B cell (primary cell): Measurements from ENCODE around the gene RPS23. TPM values are rescaled to one million over a fixed set of nuclear protein-coding genes. Genes with fewer than 3 reads are reported as not detected.

Experiments
- ATAC-seq: fragments of 200-7000 bp; cut with Tn5 transposase; one replicate; pipeline ENCODE4 v1.10.0; 2021; ENCODE audit warnings: low read depth, mild to moderate bottlenecking, moderate number of reproducible peaks, moderate library complexity
- CTCF ChIA-PET: fragments of 350-600 bp; sonication (Branson Sonifier 250); formaldehyde crosslinking; loops from one replicate; lab custom pipeline; 2021; ENCODE audit warnings: antibody characterized with exemption, inconsistent platforms; lab: Charles Lee
- POLR2A ChIA-PET: fragments of 350-600 bp; sonication (Branson Sonifier 250); formaldehyde crosslinking; loops from one replicate; lab custom pipeline; 2021; ENCODE audit warnings: antibody characterized with exemption; lab: Charles Lee
- DNase-seq: peaks from one replicate; pipeline ENCODE4 v3.0.0; 2013
- H2AFZ ChIP-seq: 2 replicates; pipeline ENCODE4 v1.6.1; 2012; ENCODE audit warnings: mild to moderate bottlenecking, low read depth, low read length; ENCODE audit not compliant: insufficient read depth, poor library complexity, severe bottlenecking
- H3K27ac ChIP-seq, 2 donors: 1 replicate in 1 of 2; 2 replicates in 1 of 2; pipeline ENCODE4 v1.5.1; 2012 to 2013; ENCODE audit warnings: low read length in 2 of 2, mild to moderate bottlenecking in 2 of 2, moderate library complexity in 1 of 2
- H3K27me3 ChIP-seq, 4 experiments: fragments of 200-600 bp in 1 of 4; sonication (generic) in 1 of 4; replicated peaks in 1 of 4; 1 replicate in 2 of 4; 2 replicates in 2 of 4; pipeline versions ENCODE4 v1.6.1 to v1.7.0; 2013 to 2016; ENCODE audit warnings: low read length in 3 of 4, mild to moderate bottlenecking in 2 of 4, mixed read lengths in 1 of 4, moderate library complexity in 1 of 4; ENCODE audit not compliant: insufficient read depth in 4 of 4, control insufficient read depth in 3 of 4; ENCODE audit errors: control extremely low read depth in 1 of 4
- H3K36me3 ChIP-seq, 2 experiments: replicated peaks in 1 of 2; 1 replicate in 1 of 2; 2 replicates in 1 of 2; pipeline versions ENCODE4 v1.6.1 to v1.7.1; 2013; ENCODE audit warnings: low read length in 1 of 2; ENCODE audit not compliant: insufficient read depth in 2 of 2, control insufficient read depth in 1 of 2; ENCODE audit errors: control extremely low read depth in 1 of 2, extremely low read depth in 1 of 2
- H3K4me1 ChIP-seq, 2 donors: fragments of 200-600 bp in 1 of 2; sonication (generic) in 1 of 2; 1 replicate in 1 of 2; 2 replicates in 1 of 2; pipeline versions ENCODE4 v1.5.1 to v1.6.1; 2013 to 2017; ENCODE audit warnings: low read length in 2 of 2; ENCODE audit not compliant: control insufficient read depth in 2 of 2, insufficient read depth in 2 of 2
- H3K4me2 ChIP-seq: replicated peaks from 2 replicates; pipeline ENCODE3; 2012; ENCODE audit warnings: mild to moderate bottlenecking, low read depth, low read length; ENCODE audit not compliant: poor library complexity, severe bottlenecking
- H3K4me3 ChIP-seq, 5 experiments: fragments of 200-600 bp in 1 of 5; sonication (generic) in 1 of 5; 1 replicate in 3 of 5; 2 replicates in 2 of 5; pipeline versions ENCODE4 v1.5.1 to v1.7.0; 2011 to 2016; ENCODE audit warnings: low read length in 4 of 5, mild to moderate bottlenecking in 4 of 5, low read depth in 2 of 5, control low read depth in 1 of 5, moderate library complexity in 1 of 5; ENCODE audit not compliant: insufficient read depth in 1 of 5; ENCODE audit errors: control extremely low read depth in 1 of 5, extremely low read depth in 1 of 5
- H3K79me2 ChIP-seq: fragments of 200-600 bp; sonication (generic); one replicate; pipeline ENCODE4 v1.6.0; 2016; ENCODE audit warnings: low read length; ENCODE audit not compliant: control insufficient read depth, insufficient read depth
- H3K9ac ChIP-seq: fragments of 200-600 bp; sonication (generic); 2 replicates; pipeline ENCODE4 v1.6.1; 2017; ENCODE audit warnings: mild to moderate bottlenecking, low read length, moderate library complexity
- H3K9me3 ChIP-seq, 3 donors: one replicate each; pipeline versions ENCODE4 v1.6.1 to v1.7.1; 2013; ENCODE audit warnings: low read length in 2 of 3; ENCODE audit not compliant: control insufficient read depth in 2 of 3, insufficient read depth in 1 of 3; ENCODE audit errors: control extremely low read depth in 1 of 3
- H4K20me1 ChIP-seq: 2 replicates; pipeline ENCODE4 v1.6.0; 2012; ENCODE audit warnings: mild to moderate bottlenecking, low read length; ENCODE audit not compliant: insufficient read depth, control insufficient read depth, poor library complexity, severe bottlenecking
- H3K27ac Mint-ChIP-seq: one replicate; pipeline ENCODE4 v1.8.0; 2021; ENCODE audit warnings: mixed read lengths
- H3K27me3 Mint-ChIP-seq: one replicate; pipeline ENCODE4 v1.8.0; 2021; ENCODE audit warnings: mixed read lengths
- H3K4me1 Mint-ChIP-seq: one replicate; pipeline ENCODE4 v1.8.0; 2021; ENCODE audit warnings: mixed read lengths
- H3K4me3 Mint-ChIP-seq: one replicate; pipeline ENCODE4 v1.8.0; 2021; ENCODE audit warnings: mixed read lengths
- H3K9me3 Mint-ChIP-seq: one replicate; pipeline ENCODE4 v1.8.0; 2022; ENCODE audit warnings: mixed read lengths; ENCODE audit not compliant: insufficient read depth
- CTCF ChIP-seq: fragments of 200-600 bp; IDR thresholded peaks from one replicate; pipeline ENCODE4 v1.8.0; 2022; ENCODE audit warnings: antibody characterized with exemption, mild to moderate bottlenecking
- EZH2 ChIP-seq: IDR thresholded peaks from 2 replicates; pipeline ENCODE4 v1.6.1; 2012; ENCODE audit warnings: borderline replicate concordance, low read depth, mild to moderate bottlenecking, moderate library complexity, low read length; ENCODE audit not compliant: insufficient read depth, poor library complexity, severe bottlenecking
- WGBS: methylation state at CpG from one replicate; pipeline ENCODE4 v1.1.5; 2013; ENCODE audit warnings: missing lambda C conversion rate; ENCODE audit not compliant: insufficient coverage; 5-methylcytosine and 5-hydroxymethylcytosine counted together
- intact Hi-C: fragments of 100-400 bp; cut with micrococcal nuclease; formaldehyde crosslinking; loops from one replicate; pipeline ENCODE4 v1.10.0; 2022
- polyA plus RNA-seq: library from polyadenylated mRNA; depleted of rRNA; stranded (reverse); fragments of >200 nt; gene quantifications from 2 replicates; pipeline ENCODE4 v1.2.3, GENCODE V29; 2012
- total RNA-seq, 2 donors: library from RNA; stranded (reverse); fragments of 120-200 nt in 1 of 2; gene quantifications; 1 replicate in 1 of 2; 2 replicates in 1 of 2; pipeline versions ENCODE4 v1.2.3 to v1.2.4, GENCODE V29; 2013 to 2022

Gene RPS23
- total and polyA plus RNA-seq, 2 donors (not counting 1 experiment from before 2014, with no cell fraction given): 3,420 to 9,595 TPM

GRCh38 chr5:82314964-82315758, 37.0 kb upstream of the RPS23 start:
- no peaks in the 10 kb centered on the region for H3K4me1 ChIP-seq
- no peak overlapping the region for H2AFZ ChIP-seq
- intact Hi-C loops: no loop called here
- no peak overlapping the region for H3K4me3 ChIP-seq
- H4K20me1 ChIP-seq: no peaks in the 10 kb centered on the region
- H3K9me3 ChIP-seq: no peaks in the 10 kb centered on the region
- ATAC-seq (no peak), DNase-seq (no peak)
- Mint-ChIP-seq H3K27me3 (peaks cover 2% of the 10 kb centered on the region), H3K4me1 (no peaks in the 10 kb centered on the region), H3K4me3 (no peak overlapping the region), H3K9me3 (peaks cover 3% of the 10 kb centered on the region), H3K27ac (no peak overlapping the region)
- no peak overlapping the region for H3K4me2 ChIP-seq
- no peak overlapping the region for H3K27ac ChIP-seq
- TF ChIP-seq EZH2 (no peak), CTCF (no peak)
- H3K9ac ChIP-seq: no peak overlapping the region
- no CpG with 5 or more reads among the region's 4 CpGs for WGBS
- ChIA-PET CTCF (no interaction called here), POLR2A (no interaction called here)
- no peaks in the 10 kb centered on the region for H3K27me3 ChIP-seq
- no peaks in the 10 kb centered on the region for H3K36me3 ChIP-seq
- H3K79me2 ChIP-seq: no peaks in the 10 kb centered on the region

GRCh38 chr5:82313016-82313415, 34.9 kb upstream of the RPS23 start:
- no peak for DNase-seq
- TF ChIP-seq EZH2 (no peak), CTCF (no peak)
- Histone ChIP-seq H3K9ac (no peak overlapping the region), H3K79me2 (no peaks in the 10 kb centered on the region), H3K4me1 (no peaks in the 10 kb centered on the region), H2AFZ (no peak overlapping the region), H4K20me1 (no peaks in the 10 kb centered on the region), H3K27me3 (no peaks in the 10 kb centered on the region), H3K9me3 (no peaks in the 10 kb centered on the region), H3K4me2 (no peak overlapping the region), H3K27ac (no peak overlapping the region), H3K4me3 (no peak overlapping the region), H3K36me3 (no peaks in the 10 kb centered on the region)
- ChIA-PET POLR2A (no interaction called here), CTCF (no interaction called here)
- Mint-ChIP-seq H3K4me3 (no peak overlapping the region), H3K27me3 (no peaks in the 10 kb centered on the region), H3K27ac (no peak overlapping the region), H3K9me3 (peaks cover 3% of the 10 kb centered on the region), H3K4me1 (no peaks in the 10 kb centered on the region)
- ATAC-seq: no peak
- 69% methylated on average over 4 of the region's 5 CpGs for WGBS
- intact Hi-C loops: no loop called here
